OCI-LY1 (cell line): ENCODE results near the gene SCTR.

Experiments used
- H2AFZ ChIP-seq: fragments of 200-600 bp; sonication (generic), shearing (Covaris generic); 2 replicates; pipeline ENCODE4 v1.6.0; 2014; ENCODE audit warnings: antibody characterized with exemption, mild to moderate bottlenecking, low read length
- H3F3A ChIP-seq: fragments of 200-600 bp; sonication (generic), shearing (Covaris generic); 2 replicates; pipeline ENCODE4 v1.6.0; 2014; ENCODE audit warnings: mild to moderate bottlenecking, antibody characterized with exemption, low read length, moderate library complexity; ENCODE audit not compliant: insufficient read depth
- H3K27ac ChIP-seq: fragments of 200-600 bp; sonication (generic); 2 replicates; pipeline ENCODE4 v1.5.1; 2014; ENCODE audit warnings: low read length, mixed run types, mild to moderate bottlenecking, low read depth; ENCODE audit not compliant: poor library complexity, severe bottlenecking
- H3K27me3 ChIP-seq: fragments of 200-600 bp; sonication (generic); 2 replicates; pipeline ENCODE4 v1.6.0; 2014; ENCODE audit warnings: antibody characterized with exemption, mild to moderate bottlenecking, low read length, moderate library complexity; ENCODE audit not compliant: insufficient read depth
- H3K36me3 ChIP-seq: fragments of 200-600 bp; sonication (generic); 2 replicates; pipeline ENCODE4 v1.6.1; 2014; ENCODE audit warnings: mild to moderate bottlenecking, antibody characterized with exemption, low read length, moderate library complexity, mixed read lengths; ENCODE audit not compliant: insufficient read depth
- H3K4me1 ChIP-seq: fragments of 200-600 bp; sonication (generic); 2 replicates; pipeline ENCODE4 v1.5.1; 2014; ENCODE audit warnings: mild to moderate bottlenecking, low read length, moderate library complexity; ENCODE audit not compliant: insufficient read depth, severe bottlenecking
- H3K4me2 ChIP-seq: fragments of 200-600 bp; sonication (generic), shearing (Covaris generic); 2 replicates; pipeline ENCODE4 v1.6.1; 2014; ENCODE audit warnings: low read length
- H3K4me3 ChIP-seq: fragments of 200-600 bp; sonication (generic); 2 replicates; pipeline ENCODE4 v1.5.1; 2014; ENCODE audit warnings: low read length, low read depth, mild to moderate bottlenecking, mixed read lengths; ENCODE audit not compliant: poor library complexity, severe bottlenecking
- H3K79me2 ChIP-seq: fragments of 200-600 bp; shearing (Covaris generic); 2 replicates; pipeline ENCODE4 v1.6.1; 2016; ENCODE audit warnings: mixed run types, low read length, mixed read lengths; ENCODE audit not compliant: insufficient read depth
- H3K9ac ChIP-seq: fragments of 200-600 bp; sonication (generic), shearing (Covaris generic); 2 replicates; pipeline ENCODE4 v1.6.1; 2014; ENCODE audit warnings: mild to moderate bottlenecking, low read length, mixed read lengths
- H3K9me2 ChIP-seq: fragments of 200-600 bp; sonication (generic), shearing (Covaris generic); 2 replicates; pipeline ENCODE4 v1.6.1; 2014; ENCODE audit warnings: low read depth, mild to moderate bottlenecking, low read length, mixed read lengths
- H3K9me3 ChIP-seq: fragments of 200-600 bp; shearing (Covaris generic); 2 replicates; pipeline ENCODE4 v1.6.1; 2014; ENCODE audit warnings: low read length, mixed read lengths
- H4K20me1 ChIP-seq: fragments of 200-600 bp; sonication (generic), shearing (Covaris generic); 2 replicates; pipeline ENCODE4 v1.6.0; 2016; ENCODE audit warnings: mild to moderate bottlenecking, low read length; ENCODE audit not compliant: insufficient read depth
- CTCF ChIP-seq: fragments of 200-600 bp; sonication (generic), shearing (Covaris generic); IDR thresholded peaks from 2 replicates; pipeline ENCODE4 v1.5.1; 2017; ENCODE audit warnings: mild to moderate bottlenecking, antibody characterized with exemption, low read length, moderate library complexity, mixed read lengths
- EZH2 ChIP-seq: fragments of 200-600 bp; sonication (generic), shearing (Covaris generic); IDR thresholded peaks from 2 replicates; pipeline ENCODE4 v1.8.0; 2017; ENCODE audit warnings: borderline replicate concordance, mixed run types, mild to moderate bottlenecking, antibody characterized with exemption, low read length, moderate library complexity, mixed read lengths

SCTR gene

GRCh38 chr2:119546447-119546767 lies 22.1 kb upstream of the SCTR start:
- Histone ChIP-seq H3K27me3 (no peaks in the 10 kb centered on the region), H2AFZ (no peak overlapping the region), H3F3A (no peaks in the 10 kb centered on the region), H4K20me1 (no peaks in the 10 kb centered on the region), H3K79me2 (no peaks in the 10 kb centered on the region), H3K4me3 (no peak overlapping the region), H3K36me3 (no peaks in the 10 kb centered on the region), H3K27ac (no peak overlapping the region), H3K9ac (no peak overlapping the region), H3K4me1 (no peaks in the 10 kb centered on the region), H3K4me2 (no peak overlapping the region), H3K9me2 (no peaks in the 10 kb centered on the region), H3K9me3 (no peaks in the 10 kb centered on the region)
- TF ChIP-seq EZH2 = no peak
- no peak for TF ChIP-seq CTCF

- H3K4me2 ChIP-seq = no peak overlapping the region
- H3F3A ChIP-seq = no peaks in the 10 kb centered on the region
- H3K9me3 ChIP-seq = no peaks in the 10 kb centered on the region
- no peaks in the 10 kb centered on the region for H3K9me2 ChIP-seq
- H3K27ac ChIP-seq = no peak overlapping the region
- H3K79me2 ChIP-seq = no peaks in the 10 kb centered on the region
- TF ChIP-seq EZH2 = no peak
- no peak for TF ChIP-seq CTCF
- H2AFZ ChIP-seq = no peak overlapping the region
- H3K27me3 ChIP-seq = no peaks in the 10 kb centered on the region
- no peak overlapping the region for H3K9ac ChIP-seq
- H4K20me1 ChIP-seq = no peaks in the 10 kb centered on the region
- no peak overlapping the region for H3K4me3 ChIP-seq
- H3K36me3 ChIP-seq = no peaks in the 10 kb centered on the region
- H3K4me1 ChIP-seq = no peaks in the 10 kb centered on the region
Measured at GRCh38 chr2:119545754-119546446, 21.6 kb upstream of the SCTR start.

GRCh38 chr2:119544939-119545475 lies 20.7 kb upstream of the SCTR start:
- Histone ChIP-seq H2AFZ (no peak overlapping the region), H3K9me3 (no peaks in the 10 kb centered on the region)
- TF ChIP-seq CTCF (no peak), EZH2 (no peak)

More at GRCh38 chr2:119544939-119545475, 20.7 kb upstream of the SCTR start:
- Histone ChIP-seq H3K9ac (no peak overlapping the region), H3K4me1 (no peaks in the 10 kb centered on the region), H3K36me3 (no peaks in the 10 kb centered on the region), H3K27ac (no peak overlapping the region), H3K9me2 (no peaks in the 10 kb centered on the region), H3K27me3 (no peaks in the 10 kb centered on the region), H3K4me3 (no peak overlapping the region), H3K4me2 (no peak overlapping the region), H3K79me2 (no peaks in the 10 kb centered on the region), H3F3A (no peaks in the 10 kb centered on the region), H4K20me1 (no peaks in the 10 kb centered on the region)
